Muscle of arm (tissue), 12 donors: ENCODE results near the gene PRKAR1B. TPM values are rescaled to one million over a fixed set of nuclear protein-coding genes. Genes with fewer than 3 reads are reported as not detected.

Experiments used
- DNase-seq: peaks from one replicate; pipeline ENCODE4 v3.0.0-alpha.2; 2013
- polyA plus RNA-seq, 12 donors: library from polyadenylated mRNA; unstranded; fragments of 120-200 nt; gene quantifications; one replicate each; pipeline ENCODE4 v1.2.1, GENCODE V29; 2013; ENCODE audit not compliant: insufficient read length in 12 of 12

Gene PRKAR1B
- polyA plus RNA-seq, 12 donors: 24.3 to 65.7 (median 26.8) TPM; not detected in 1

- DNase-seq: no peak
Observed at GRCh38 chr7:512541-513311, 214.4 kb downstream of the PRKAR1B start.

- DNase-seq: no peak
Observed at GRCh38 chr7:512146-512510, 215.0 kb downstream of the PRKAR1B start.

GRCh38 chr7:511476-512145 is 215.5 kb downstream of the PRKAR1B start:
- DNase-seq: no peak

- DNase-seq: no peak
Observed at GRCh38 chr7:510782-511281, 216.2 kb downstream of the PRKAR1B start.

- no peak for DNase-seq
Observed at GRCh38 chr7:510131-510481, 217.0 kb downstream of the PRKAR1B start.

GRCh38 chr7:509426-510130 is 217.5 kb downstream of the PRKAR1B start:
- DNase-seq: no peak

- DNase-seq: no peak
Observed at GRCh38 chr7:508461-509170, 218.5 kb downstream of the PRKAR1B start.

GRCh38 chr7:507623-508300 is 219.3 kb downstream of the PRKAR1B start:
- DNase-seq: no peak

- no peak for DNase-seq
Observed at GRCh38 chr7:506921-507622, 220.0 kb downstream of the PRKAR1B start.

- no peak for DNase-seq
Observed at GRCh38 chr7:506391-506831, 220.7 kb downstream of the PRKAR1B start.

- DNase-seq: no peak
Observed at GRCh38 chr7:505171-505570, 221.9 kb downstream of the PRKAR1B start.

- no peak for DNase-seq
Observed at GRCh38 chr7:504221-505111, 222.6 kb downstream of the PRKAR1B start.

GRCh38 chr7:503575-504111 is 223.4 kb downstream of the PRKAR1B start:
- DNase-seq: no peak

GRCh38 chr7:502296-502695 is 224.8 kb downstream of the PRKAR1B start:
- DNase-seq: no peak

- no peak for DNase-seq
Observed at GRCh38 chr7:501526-501925, 225.6 kb downstream of the PRKAR1B start.

GRCh38 chr7:500521-501420 is 226.3 kb downstream of the PRKAR1B start:
- no peak for DNase-seq

- no peak for DNase-seq
Observed at GRCh38 chr7:499853-500485, 227.1 kb downstream of the PRKAR1B start.
